Islet precursor cell (in vitro differentiated cells): ENCODE measurements around the gene EPHB1.
"Not testable (repeated sequence)": the region's sequence is repeated elsewhere in the genome, so short reads cannot be mapped to it uniquely, and the experiment has no call there.

Experiments
- DNase-seq: peaks from one replicate; pipeline ENCODE4 v3.0.0-alpha.2; 2018

The EPHB1 gene

DNA sequence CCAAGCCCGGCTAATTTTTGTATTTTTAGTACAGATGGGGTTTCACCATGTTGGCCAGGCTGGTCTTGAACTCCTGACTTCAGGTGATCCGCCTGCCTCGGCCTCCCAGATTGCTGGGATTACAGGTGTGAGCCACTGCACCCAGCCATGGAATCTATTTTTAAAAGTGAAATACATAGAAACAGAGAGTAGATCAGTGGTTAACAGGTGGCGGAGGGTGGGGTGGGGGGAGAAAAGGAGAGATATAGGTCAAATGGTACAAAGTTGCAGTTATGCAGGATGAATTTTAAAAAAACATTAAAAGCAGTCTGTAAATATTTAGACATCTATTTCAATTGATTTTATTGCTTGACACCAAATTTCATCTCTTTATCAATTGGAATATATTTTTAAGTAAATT, 6.8 kb upstream of the EPHB1 start:
- DNase-seq, result not testable (repeated sequence)

DNA sequence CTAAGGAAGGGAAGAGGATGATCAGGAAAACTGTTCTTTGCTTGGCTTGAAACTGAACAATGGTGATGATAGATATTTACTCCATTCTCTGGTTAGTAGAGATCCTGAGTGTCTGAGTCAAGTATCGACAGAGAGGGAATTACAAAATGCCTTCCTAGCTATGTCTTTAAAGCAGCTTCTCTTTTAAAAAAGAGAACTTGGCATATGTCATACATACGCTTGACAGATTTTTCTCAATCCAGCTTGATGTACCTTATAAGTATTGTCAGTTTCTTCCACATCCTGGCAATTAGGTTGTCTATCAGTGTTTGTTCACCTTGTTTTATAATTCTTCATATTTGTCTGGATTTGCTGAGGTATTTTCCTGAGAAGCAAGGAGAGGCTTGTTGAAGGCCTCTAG, 5.0 kb upstream of the EPHB1 start:
- DNase-seq, result no peak

DNA sequence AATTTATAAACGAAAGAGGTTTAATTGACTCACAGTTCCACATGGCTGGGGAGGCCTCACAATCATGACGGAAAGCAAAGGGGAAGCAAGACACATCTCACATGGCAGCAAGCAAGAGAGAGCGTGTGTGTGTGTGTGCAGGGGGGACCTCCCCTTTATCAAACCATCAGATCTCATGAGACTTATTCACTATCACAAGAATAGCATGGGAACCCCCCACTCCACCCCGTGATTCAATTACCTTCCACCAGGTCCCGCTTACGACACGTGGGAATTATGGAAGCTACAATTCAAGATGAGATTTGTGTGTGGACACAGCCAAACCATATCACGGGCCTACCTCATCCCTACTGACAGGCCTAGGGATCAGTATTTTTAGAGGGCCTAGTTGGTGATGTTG, 3.1 kb upstream of the EPHB1 start:
- DNase-seq, result no peak

DNA sequence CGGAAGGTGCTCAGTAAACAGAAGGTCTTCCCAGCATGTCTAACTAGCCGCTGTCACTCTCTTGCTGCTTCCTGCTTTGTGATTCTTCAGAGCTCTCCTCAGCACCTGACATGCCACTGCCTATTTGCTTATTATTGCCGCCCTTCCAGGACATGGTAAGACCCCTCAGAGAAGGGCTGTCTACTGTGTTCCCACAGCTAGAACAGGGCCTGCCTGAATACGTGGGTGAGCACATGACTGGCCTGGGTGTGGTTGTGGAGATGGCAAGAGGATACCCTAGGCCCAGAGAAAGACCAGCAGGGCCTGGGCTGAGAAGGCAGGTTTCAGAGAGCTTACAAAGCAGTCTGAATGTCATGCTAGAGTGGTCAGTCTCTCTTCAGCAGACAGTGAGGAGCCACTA, 2.4 kb upstream of the EPHB1 start:
- no peak for DNase-seq

DNA sequence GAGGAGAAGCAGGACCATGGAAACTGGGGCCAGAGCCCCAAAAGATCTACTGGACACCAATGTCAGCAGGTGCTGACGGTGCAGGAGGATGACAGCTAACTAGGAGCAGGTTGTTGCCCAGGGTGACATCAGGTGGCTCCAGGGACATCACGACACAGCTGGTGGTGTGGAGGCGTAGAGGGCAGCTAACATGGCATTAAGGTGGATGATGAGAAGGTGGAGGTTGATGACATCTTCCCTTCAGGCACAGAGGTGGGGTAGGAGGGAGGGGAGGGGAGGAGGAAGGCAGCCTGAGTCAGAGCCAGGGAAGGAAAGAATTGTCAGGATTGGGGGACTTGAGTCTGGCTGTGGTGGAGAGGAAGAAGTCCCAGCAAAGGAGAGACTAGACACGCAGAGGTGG, 1.5 kb upstream of the EPHB1 start:
- no peak for DNase-seq

DNA sequence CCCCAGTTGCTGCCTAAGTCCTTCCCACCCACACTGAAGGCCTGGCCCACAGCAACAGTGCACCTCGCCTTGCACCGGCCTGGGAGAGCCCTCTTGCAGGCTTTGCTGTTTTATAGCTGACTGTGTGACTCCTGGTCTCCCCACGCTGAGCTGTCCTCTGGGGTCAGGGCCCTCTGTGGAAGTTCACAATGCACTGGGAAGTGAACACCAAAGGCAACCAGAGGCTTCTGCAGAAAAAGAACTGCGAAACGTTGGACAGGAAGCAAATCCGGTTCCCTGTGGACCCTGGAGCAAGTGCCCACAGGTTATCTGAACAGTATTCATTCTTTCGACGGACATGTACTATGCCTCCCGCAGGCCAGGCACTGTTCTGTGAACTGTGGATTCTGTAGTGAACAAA, 737 bp upstream of the EPHB1 start:
- DNase-seq, result no peak

DNA sequence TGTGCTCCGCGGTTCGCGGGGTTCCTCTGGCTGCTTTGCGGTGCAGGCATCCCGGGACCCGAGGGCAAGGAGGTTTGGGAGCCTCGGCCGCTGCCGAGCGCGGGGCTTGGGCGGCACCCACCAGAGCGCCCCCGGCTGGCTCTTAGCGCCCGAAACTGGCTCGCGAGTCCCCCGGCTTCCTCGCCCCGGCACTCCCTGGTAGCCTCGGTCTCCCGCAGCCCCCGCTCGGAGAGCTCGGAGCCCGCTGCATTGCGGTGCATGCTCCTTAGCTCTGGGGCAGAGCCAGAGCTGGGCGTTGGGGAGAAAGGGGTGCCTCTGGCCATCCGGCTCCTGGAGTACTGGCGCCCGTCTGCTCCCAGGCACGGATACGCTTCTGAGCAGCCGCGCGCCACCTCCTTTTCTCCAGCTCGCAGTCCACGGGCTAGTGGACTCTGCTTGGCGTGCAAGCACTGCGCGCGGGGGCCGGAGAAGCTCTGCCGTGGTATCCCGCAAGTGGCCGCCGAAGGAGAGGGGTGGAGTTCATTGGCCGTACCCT, 753 bp downstream of the EPHB1 start:
- peak; percentile 67 for DNase-seq

DNA sequence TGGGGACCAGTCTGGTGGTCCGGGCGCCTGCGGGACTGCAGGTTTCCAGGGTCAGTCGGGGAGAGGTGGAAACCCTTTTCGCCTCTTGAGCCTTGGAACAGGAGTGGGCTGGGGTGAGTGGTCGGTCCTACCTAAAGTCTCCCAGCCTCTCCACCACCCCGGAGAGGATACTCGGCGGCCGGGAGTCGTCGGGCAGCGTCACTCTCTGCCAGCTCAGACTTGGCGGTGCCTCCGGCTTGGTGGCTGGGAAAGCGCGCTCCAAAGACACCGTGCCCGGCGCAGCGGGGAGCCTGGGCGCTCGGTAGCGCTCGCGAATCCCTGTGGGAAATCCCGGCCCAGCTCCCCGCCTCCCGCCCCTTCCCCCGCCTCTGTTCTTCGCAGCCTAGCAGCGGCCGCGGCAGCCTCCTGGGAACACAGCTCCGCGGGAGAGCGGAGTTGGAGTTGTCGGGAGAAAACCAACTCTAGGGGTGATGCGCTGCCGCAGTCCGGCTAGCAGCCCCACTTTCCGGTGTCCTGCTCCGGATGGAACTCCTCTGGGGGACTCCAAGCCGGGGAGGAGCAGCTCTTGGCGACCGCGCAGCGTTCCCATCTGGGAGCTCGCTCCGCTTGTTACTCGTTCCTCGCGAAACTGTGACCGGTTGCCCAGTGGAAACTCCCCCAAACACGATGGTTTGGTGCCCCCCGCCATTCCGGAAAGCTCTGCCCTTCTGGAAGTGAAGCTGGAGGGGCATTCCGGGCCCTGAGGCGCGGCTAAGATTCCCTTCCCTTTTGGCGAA, 1.4 kb downstream of the EPHB1 start:
- peak; percentile 75 for DNase-seq

DNA sequence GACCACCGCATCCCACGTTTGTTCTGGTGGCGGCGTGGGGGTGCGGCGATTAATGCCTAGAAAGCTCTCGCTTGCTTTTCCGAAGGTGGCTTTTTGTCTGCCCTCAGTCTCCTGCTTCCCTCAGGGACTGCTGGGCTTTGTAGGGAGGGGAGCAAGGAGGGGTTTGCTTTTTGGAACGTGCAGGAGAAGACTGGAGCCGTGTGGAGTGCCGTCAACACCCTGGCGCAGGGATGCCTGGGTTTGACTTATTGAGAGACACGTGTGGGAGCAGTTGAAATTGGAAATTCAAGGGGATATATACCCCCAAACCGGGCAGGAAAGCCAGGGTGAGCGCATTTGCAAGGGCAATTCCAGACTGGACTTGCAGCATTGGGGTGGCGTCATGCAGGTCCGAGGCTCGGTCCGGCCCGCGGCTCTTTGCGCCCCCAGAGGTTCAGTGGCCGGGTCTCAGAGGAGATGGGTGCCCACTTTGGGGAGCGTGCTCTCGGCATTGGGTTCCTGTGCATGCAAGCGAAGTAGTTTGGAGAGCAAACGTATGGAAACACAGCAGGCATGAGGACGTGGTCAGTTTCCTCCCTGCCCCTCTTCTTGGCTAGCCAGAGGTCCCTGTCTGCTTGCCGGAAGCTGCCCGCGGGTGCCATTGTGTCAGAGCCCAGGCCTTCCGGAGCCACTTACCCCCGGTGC, 2.1 kb downstream of the EPHB1 start:
- peak; percentile 69 for DNase-seq

DNA sequence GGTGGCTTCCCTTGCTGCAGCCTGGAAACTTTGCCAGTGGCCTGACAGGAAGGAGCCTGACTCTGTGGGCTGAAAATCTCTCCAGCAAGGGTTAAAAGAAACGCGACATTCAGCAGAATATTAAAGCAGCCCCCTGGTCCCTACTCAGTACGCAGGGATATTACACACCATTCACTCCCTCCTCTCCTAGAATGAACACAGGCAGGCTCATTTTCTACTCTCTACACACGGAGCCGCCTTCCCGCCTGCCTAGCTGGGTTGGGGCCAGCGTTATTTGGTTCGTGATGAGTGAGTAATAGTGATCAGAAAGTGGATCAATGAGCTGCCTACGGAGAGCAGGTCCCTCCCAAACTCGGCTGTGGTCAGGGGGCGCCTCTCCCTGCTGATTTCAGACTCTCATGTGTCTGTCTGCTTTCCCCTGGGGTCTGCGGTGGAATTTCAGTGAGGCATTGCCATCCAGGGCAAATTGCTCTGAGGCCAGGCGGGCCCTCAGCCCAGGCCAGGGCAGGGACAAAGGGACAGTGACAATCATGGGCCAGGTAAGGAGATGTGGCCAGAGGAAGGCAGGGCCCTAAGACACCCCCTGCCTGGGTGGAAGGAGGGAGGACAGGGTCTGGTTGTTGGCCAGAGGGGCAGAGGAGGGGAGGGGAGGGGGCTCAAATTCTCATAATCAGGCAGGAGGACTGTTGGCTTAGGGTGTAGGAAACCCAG, 2.8 kb downstream of the EPHB1 start:
- DNase-seq, result no peak

DNA sequence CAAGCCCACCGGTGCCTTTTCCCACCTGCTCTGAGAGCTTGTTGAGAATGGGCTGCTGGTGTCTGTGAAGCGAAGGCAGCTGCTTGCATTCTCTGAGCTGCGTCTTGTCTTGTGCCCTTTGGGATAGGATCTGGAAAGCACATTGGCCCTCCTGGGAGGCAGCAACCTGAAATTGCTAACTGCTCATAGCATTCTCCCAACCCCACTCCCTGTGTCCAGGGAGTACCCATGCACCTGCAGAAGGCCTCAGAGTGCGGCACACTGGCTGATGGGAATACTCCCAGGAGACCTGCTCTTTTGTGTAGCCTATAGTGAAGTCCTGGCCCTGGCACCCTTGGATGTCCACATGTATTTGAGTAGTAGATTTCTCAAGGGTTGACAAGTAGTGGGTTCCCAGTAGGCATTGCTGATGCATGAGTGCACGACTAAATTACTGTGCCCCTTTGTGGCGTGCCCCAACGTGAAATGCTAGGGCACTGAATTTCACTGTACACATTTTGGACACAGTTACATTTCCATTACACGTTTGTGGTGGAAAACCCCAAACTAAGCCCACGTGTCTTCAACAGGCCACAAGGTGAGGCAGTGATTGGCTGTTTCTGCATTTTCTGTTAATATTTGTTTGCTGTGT, 3.7 kb downstream of the EPHB1 start:
- DNase-seq, result no peak

DNA sequence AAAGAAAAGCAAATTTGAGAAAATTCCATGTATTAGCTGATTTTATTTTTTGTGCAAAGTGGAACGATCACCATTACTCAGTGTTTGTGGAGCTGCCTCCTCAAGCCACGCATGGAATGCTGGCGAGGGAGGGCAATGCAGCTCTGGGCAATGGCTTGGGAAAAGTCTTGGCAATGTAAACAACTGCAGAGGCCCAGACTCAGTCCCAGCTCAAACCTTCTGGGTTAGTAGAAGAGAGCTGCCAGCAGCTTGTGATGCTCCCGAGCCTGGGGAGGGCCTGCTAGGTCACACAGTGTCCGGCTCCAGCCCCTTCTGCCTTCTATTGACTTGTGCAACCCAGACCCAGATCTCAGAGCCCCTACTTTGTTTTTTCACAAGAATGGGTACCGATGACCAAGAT, 4.3 kb downstream of the EPHB1 start:
- peak; percentile 69 for DNase-seq

DNA sequence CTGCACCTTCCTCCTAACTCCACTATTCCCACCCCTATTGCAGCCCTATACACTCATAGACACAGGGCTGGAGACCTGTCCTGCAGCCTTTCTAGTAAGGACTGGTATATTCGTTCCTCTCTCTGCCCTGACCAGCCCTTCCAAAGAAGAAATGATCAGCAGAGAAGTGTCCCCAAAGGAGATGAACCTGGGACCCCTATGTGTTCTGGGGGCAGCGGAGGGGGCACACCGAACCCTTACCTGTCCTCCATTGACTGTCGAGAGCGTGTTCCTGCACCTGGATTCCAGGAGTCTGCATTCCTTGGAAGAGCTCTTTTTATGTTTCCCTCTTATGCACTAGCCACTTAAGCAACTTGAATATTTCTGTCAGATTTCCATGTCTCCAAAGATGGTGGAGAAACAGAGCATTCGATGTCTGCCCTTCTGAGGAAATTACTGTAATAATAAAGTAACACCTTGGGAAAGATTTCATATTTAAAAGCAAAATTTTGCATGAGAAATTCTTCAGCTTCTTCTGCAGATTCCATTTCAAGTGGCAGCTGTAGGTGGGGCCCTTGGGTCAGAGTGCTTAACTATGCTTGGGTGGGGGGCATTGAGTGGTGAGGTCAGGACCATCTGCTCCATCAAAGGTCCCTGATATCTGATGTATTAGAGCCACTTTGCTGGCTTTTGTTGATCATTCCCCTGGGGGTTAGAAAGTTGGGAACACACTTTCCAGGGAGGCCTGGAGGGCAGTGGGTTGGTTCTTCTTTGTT, 6.3 kb downstream of the EPHB1 start:
- DNase-seq, result no peak

DNA sequence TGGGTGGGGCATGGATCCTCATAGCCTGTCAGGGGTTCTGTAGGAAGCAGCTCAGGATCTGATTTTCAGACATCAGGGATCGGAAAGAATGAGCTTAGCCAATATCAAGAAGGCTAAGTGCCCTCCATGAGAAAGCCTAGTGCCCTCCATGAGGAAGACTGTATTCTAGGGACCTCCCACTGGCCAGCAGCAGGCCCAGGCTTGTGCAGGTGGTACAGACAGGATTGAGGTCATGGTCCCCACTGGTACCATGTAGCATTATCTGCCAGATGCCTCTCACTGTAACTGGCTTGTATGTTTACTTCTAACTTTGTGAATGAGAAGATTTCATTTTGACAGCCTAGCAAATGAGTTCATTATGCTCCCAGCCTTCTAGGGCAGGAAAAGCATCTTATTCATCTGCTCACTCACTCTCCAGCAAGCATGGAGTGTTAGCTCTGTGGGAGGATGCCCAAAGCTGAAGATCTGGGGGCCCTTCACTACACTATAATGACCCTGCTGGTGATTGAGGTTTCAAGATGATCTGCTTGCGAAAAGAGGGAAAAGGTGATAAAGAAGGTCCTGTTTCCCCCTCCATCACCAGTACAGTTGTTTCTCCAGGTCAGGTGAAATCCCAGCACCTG, 7.5 kb downstream of the EPHB1 start:
- DNase-seq, result no peak

DNA sequence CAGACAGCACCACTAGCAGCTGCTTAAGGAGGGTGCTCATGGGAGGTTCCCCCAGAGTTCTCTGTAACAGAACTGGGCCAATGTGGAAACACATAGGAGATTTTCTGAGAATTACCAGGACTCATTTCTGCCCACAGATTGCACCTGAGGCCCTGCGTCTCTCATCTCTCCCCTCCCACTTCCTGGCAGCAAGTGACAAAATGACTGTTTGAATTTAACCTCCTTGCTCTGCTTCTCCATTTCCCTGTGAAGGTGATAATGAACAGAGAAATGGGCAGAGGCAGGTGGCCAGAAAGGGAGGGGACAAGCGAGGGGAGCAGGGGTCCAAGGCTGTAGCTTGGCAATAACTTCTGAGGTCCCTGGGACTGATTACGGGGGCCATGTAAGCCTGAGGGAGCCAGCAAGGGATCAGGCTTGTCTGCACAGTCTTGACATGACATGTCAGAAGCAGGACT, 8.0 kb downstream of the EPHB1 start:
- no peak for DNase-seq

DNA sequence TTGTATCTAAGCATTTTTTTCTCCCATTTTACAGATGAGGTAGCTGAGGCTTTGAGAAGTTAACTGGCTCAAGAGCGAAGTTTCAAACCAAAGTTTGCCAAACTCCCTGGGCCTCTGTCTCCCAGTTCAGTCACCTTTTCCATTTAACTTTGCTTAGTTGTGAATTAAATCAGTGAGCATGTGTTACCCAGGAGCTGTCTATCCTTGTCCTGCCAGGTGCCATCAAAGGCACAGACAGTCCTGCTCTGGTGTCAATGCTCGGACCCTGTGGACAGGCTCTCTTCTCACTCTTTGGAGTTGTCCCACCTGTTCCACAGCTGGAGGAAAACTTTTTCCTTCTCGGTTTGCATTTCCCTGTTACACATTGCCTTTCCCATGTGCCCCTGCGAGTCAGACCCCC, 8.6 kb downstream of the EPHB1 start:
- no peak for DNase-seq

DNA sequence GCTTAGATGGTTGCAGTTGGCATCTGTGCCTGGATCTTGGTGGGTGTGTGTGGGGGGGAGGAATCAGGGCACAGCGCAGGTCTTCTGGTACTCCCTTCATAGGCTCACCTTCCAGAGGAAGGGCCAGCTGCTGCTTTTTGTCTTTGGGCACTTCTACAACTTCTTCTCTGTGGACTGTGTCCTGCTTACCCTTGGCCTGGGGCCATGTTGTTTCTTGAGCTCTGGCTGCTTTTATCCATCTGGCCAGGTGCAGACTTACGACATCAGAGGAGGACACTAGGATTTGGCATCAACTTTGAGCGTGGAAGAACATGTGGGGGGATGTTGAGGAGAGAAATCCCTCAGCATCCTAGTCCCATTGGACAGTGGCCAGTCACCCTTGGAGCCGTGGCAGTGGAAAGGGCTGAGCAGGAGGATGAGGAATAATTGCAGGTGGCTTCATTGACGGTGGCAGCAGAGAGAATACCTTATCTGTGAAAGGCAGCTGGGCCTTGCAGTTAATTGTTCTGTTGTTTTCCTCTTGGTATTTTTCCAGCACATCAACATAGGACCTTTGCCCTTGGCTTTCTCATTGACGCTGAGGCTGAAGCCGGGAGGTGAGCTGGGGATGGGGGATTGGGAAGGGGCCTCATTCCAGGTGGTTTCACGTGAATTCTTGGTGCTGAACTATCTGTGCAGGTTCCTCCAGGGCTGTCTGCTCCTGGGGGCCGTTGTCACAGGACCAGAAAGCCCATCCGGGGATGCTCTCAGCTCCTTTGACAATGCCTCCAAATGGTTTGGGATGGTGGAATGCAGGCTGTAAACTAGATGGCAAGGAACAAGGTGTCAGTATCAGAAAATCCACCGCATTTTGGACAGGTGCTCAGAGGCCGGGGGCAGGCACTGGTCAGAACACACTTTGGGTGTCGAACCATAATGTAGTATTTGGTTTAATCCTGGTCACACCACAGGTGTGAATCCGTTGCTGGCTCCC, 9.7 kb downstream of the EPHB1 start:
- DNase-seq, result no peak

DNA sequence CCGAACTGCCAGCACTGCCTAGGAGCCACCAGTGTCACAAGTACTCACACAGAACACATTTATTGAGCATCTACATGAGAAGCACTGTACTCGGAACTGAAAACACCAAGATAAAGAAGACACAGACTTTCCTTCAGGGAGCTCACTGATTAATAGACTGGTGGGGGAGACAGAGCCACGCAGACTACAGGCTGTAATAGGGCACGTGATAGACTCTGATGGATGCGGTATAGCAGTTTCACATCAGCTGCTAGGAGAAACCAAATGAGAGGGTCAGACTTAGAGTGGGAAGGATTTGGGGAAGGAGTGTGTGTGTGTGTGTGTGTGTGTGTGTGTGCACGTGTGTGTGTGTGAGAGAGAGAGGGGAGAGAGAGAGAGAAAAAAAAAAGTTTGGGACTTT, 12.1 kb downstream of the EPHB1 start:
- no peak for DNase-seq

DNA sequence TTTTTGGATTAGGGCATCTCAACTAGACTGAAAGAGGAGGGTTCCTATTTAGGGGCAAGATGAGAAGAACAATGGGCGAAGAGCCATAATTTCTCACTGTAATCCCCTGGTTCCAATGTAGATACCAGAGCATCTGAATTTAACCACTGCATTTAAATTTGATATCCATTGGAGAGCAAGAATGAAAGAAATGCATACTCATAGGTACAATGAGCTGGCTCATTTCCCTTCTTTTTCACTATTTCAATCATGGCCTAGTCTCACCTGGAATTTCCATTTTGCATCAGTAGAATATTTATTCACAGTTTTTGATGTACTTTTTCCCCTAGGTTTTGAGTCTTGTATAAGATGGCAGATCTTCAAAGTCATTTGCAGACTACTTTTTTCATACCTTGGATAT, 13.8 kb downstream of the EPHB1 start:
- no peak for DNase-seq

DNA sequence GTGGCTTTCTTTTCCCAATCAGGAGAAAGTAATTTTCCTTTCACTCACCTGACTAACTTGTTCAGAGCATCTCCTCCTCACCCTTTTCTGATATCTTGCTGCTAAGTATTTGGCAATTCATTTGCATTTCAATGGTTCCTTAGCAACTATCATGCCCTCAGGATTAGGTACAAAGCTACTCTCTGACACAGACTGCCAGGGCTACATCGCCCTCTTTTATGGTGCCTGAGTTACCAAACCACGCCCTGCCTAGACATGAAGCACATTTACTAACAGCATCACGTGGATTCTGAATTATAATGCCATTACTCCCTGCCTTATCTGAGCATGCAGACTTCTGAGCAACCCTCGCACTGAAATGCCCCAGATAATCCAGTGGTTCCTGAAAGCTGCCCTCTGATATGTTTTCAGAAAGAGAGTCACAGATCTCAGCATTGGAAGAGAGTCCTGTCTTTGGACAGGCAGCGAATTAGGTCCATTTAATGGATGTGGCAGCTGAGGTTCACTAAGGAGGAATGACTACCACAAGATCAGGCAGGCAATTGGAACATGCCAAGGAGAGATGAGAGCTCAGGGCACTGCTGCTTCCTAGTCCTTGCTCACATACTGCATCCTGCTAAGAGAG, 14.5 kb downstream of the EPHB1 start:
- DNase-seq, result no peak
